ENCODE measurements around the gene ODR4. TPM values are rescaled to one million over a fixed set of nuclear protein-coding genes. Genes with fewer than 3 reads are reported as not detected.
"Not testable (repeated sequence)": the region's sequence is repeated elsewhere in the genome, so short reads cannot be mapped to it uniquely, and the experiment has no call there.

ODR4 gene
- total RNA-seq, 1 experiment from 2014 or later = 16.6 TPM

GRCh38 chr1:186463926-186464325 is 88.3 kb downstream of the ODR4 start:
- Histone ChIP-seq H3K9me3 (ENCODE audit: control insufficient read depth, insufficient read depth, low read depth, low read length) (no peaks in the 10 kb centered on the region), H3K36me3 (ENCODE audit: control insufficient read depth, insufficient read depth, low read length) (no peaks in the 10 kb centered on the region), H3K4me1 (ENCODE audit: control insufficient read depth, insufficient read depth, low read length) (no peaks in the 10 kb centered on the region), H3K27ac (ENCODE audit: low read length) (no peak overlapping the region), H3K4me3 (ENCODE audit: low read depth in 2 of 2, low read length in 2 of 2) (no peak overlapping the region), H3K27me3 (ENCODE audit: control insufficient read depth, insufficient read depth, low read length) (no peaks in the 10 kb centered on the region)
- no TSS peak for BruUV-seq (replicated peaks)
- in situ Hi-C loops (cut with HindIII; ENCODE audit: low pct_unique_long_range_greater_than_20kb, low sequenced_read_pairs) = no loop called here
- CTCF ChIA-PET = no interaction called here
- no peak for ATAC-seq
- intact Hi-C loops (cut with micrococcal nuclease; ENCODE audit: unreplicated experiment) = no loop called here
- POLR2A ChIA-PET = no interaction called here
- no peak for DNase-seq (ENCODE audit: low read depth, low spot score)
- TF ChIP-seq TCF7L2 (IDR thresholded peaks at IDR 0.05; ENCODE audit: low read depth, low read length) (no peak), CTCF (IDR thresholded peaks at IDR 0.05) (no peak), POLR2AphosphoS5 (IDR thresholded peaks at IDR 0.05; ENCODE audit: low read depth, low read length) (no peak), SIN3A (IDR thresholded peaks at IDR 0.05; ENCODE audit: borderline replicate concordance, insufficient read depth, low read depth, low read length) (no peak)
- TF ChIP-seq, protein P1, sequence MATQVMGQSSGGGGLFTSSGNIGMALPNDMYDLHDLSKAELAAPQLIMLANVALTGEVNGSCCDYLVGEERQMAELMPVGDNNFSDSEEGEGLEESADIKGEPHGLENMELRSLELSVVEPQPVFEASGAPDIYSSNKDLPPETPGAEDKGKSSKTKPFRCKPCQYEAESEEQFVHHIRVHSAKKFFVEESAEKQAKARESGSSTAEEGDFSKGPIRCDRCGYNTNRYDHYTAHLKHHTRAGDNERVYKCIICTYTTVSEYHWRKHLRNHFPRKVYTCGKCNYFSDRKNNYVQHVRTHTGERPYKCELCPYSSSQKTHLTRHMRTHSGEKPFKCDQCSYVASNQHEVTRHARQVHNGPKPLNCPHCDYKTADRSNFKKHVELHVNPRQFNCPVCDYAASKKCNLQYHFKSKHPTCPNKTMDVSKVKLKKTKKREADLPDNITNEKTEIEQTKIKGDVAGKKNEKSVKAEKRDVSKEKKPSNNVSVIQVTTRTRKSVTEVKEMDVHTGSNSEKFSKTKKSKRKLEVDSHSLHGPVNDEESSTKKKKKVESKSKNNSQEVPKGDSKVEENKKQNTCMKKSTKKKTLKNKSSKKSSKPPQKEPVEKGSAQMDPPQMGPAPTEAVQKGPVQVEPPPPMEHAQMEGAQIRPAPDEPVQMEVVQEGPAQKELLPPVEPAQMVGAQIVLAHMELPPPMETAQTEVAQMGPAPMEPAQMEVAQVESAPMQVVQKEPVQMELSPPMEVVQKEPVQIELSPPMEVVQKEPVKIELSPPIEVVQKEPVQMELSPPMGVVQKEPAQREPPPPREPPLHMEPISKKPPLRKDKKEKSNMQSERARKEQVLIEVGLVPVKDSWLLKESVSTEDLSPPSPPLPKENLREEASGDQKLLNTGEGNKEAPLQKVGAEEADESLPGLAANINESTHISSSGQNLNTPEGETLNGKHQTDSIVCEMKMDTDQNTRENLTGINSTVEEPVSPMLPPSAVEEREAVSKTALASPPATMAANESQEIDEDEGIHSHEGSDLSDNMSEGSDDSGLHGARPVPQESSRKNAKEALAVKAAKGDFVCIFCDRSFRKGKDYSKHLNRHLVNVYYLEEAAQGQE (IDR thresholded peaks at IDR 0.05; ENCODE audit: insufficient read depth in 1 of 2, low read depth in 2 of 2, low read length in 1 of 2) = no peak

- DNase-seq (ENCODE audit: low read depth, low spot score); H3K27me3 ChIP-seq (ENCODE audit: control insufficient read depth, insufficient read depth, low read length); ATAC-seq; H3K4me1 ChIP-seq (ENCODE audit: control insufficient read depth, insufficient read depth, low read length); in situ Hi-C loops (cut with HindIII; ENCODE audit: low pct_unique_long_range_greater_than_20kb, low sequenced_read_pairs); H3K4me3 ChIP-seq (ENCODE audit: low read depth in 2 of 2, low read length in 2 of 2); H3K27ac ChIP-seq (ENCODE audit: low read length); POLR2A ChIA-PET; CTCF ChIA-PET; intact Hi-C loops (cut with micrococcal nuclease; ENCODE audit: unreplicated experiment); H3K36me3 ChIP-seq (ENCODE audit: control insufficient read depth, insufficient read depth, low read length); BruUV-seq (replicated peaks); H3K9me3 ChIP-seq (ENCODE audit: control insufficient read depth, insufficient read depth, low read depth, low read length): not testable (repeated sequence)
Measured at GRCh38 chr1:186465491-186465890, 89.9 kb downstream of the ODR4 start.

DNA sequence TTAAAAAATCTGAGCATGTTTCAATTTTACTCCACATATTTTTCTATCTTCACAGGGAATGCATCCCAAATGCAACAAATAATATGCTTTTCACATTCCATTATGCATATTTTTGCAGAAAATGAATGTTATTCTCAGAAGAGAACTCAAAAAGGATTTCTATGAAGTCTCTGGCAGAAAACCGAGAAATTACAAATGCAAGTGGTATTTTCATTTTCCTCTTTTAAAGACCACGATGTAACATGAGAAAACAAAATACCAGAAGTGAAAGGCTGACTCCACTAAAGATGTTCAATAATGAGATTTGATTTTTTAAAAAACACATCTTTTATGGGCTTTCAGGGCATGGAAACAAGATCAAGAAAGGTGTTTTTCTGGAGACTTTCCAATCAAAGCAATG is 90.3 kb downstream of the ODR4 start:
- no peak for TF ChIP-seq CTCF (IDR thresholded peaks at IDR 0.05)
- TF ChIP-seq TCF7L2 (IDR thresholded peaks at IDR 0.05; ENCODE audit: low read depth, low read length) = no peak
- TF ChIP-seq, protein P1 (IDR thresholded peaks at IDR 0.05; ENCODE audit: insufficient read depth in 1 of 2, low read depth in 2 of 2, low read length in 1 of 2) = no peak
- TF ChIP-seq POLR2AphosphoS5 (IDR thresholded peaks at IDR 0.05; ENCODE audit: low read depth, low read length) = no peak
- TF ChIP-seq SIN3A (IDR thresholded peaks at IDR 0.05; ENCODE audit: borderline replicate concordance, insufficient read depth, low read depth, low read length) = no peak
- ATAC-seq = no peak
- Histone ChIP-seq H3K4me1 (ENCODE audit: control insufficient read depth, insufficient read depth, low read length) (no peaks in the 10 kb centered on the region), H3K4me3 (ENCODE audit: low read depth in 2 of 2, low read length in 2 of 2) (no peak overlapping the region), H3K9me3 (ENCODE audit: control insufficient read depth, insufficient read depth, low read depth, low read length) (no peaks in the 10 kb centered on the region), H3K27me3 (ENCODE audit: control insufficient read depth, insufficient read depth, low read length) (no peaks in the 10 kb centered on the region), H3K36me3 (ENCODE audit: control insufficient read depth, insufficient read depth, low read length) (no peaks in the 10 kb centered on the region), H3K27ac (ENCODE audit: low read length) (no peak overlapping the region)
- ChIA-PET CTCF (no interaction called here), POLR2A (interaction anchor here (0.7 kb wide), 1 partner anchor 450 kb away, joined by 3 read pairs; no protein-coding TSS in a partner anchor)
- no TSS peak for BruUV-seq (replicated peaks)
- in situ Hi-C loops (cut with HindIII; ENCODE audit: low pct_unique_long_range_greater_than_20kb, low sequenced_read_pairs) (no loop called here), intact Hi-C loops (cut with micrococcal nuclease; ENCODE audit: unreplicated experiment) (no loop called here)
- DNase-seq (ENCODE audit: low read depth, low spot score) = no peak
